DOHH2 (cell line): ENCODE results near the gene FADS6.

Experiments used
- H3F3A ChIP-seq: fragments of 200-600 bp; sonication (generic), shearing (Covaris generic); 2 replicates; pipeline ENCODE4 v1.6.0; 2016; ENCODE audit warnings: antibody characterized with exemption, mild to moderate bottlenecking; ENCODE audit not compliant: control insufficient read depth, insufficient read depth
- H3K27ac ChIP-seq: fragments of 200-600 bp; sonication (generic); 2 replicates; pipeline ENCODE4 v1.5.1; 2014; ENCODE audit warnings: low read depth, mild to moderate bottlenecking, low read length, moderate library complexity
- H3K27me3 ChIP-seq: fragments of 200-600 bp; sonication (generic); 2 replicates; pipeline ENCODE4 v1.6.1; 2014; ENCODE audit warnings: mild to moderate bottlenecking, low read length, mixed read lengths; ENCODE audit not compliant: control insufficient read depth
- H3K36me3 ChIP-seq: fragments of 200-600 bp; sonication (generic); 2 replicates; pipeline ENCODE4 v1.6.1; 2014; ENCODE audit warnings: mild to moderate bottlenecking, low read length, moderate library complexity, mixed read lengths; ENCODE audit not compliant: control insufficient read depth
- H3K4me1 ChIP-seq: fragments of 200-600 bp; sonication (generic); 2 replicates; pipeline ENCODE4 v1.6.1; 2014; ENCODE audit warnings: mild to moderate bottlenecking, low read length, mixed read lengths; ENCODE audit not compliant: control insufficient read depth
- H3K4me2 ChIP-seq: fragments of 200-600 bp; sonication (generic); 2 replicates; pipeline ENCODE4 v1.6.0; 2014; ENCODE audit warnings: mild to moderate bottlenecking, low read length, moderate library complexity
- H3K4me3 ChIP-seq: fragments of 200-600 bp; sonication (generic); 2 replicates; pipeline ENCODE4 v1.5.1; 2014; ENCODE audit warnings: mild to moderate bottlenecking, low read length, mixed read lengths
- H3K79me2 ChIP-seq: fragments of 200-600 bp; sonication (generic); 2 replicates; pipeline ENCODE4 v1.6.1; 2014; ENCODE audit warnings: mild to moderate bottlenecking, low read length, mixed read lengths; ENCODE audit not compliant: control insufficient read depth
- H3K9me2 ChIP-seq: fragments of 200-600 bp; sonication (generic); replicated peaks from 2 replicates; pipeline ENCODE4 v1.6.1; 2014; ENCODE audit warnings: mild to moderate bottlenecking, low read length, mixed read lengths; ENCODE audit not compliant: control insufficient read depth
- H3K9me3 ChIP-seq: fragments of 200-600 bp; sonication (generic); 2 replicates; pipeline ENCODE4 v1.6.1; 2014; ENCODE audit warnings: antibody characterized with exemption, low read length, mixed read lengths; ENCODE audit not compliant: control insufficient read depth, insufficient read depth
- H4K20me1 ChIP-seq: fragments of 200-600 bp; sonication (generic); 2 replicates; pipeline ENCODE4 v1.6.0; 2014; ENCODE audit warnings: low read depth, mild to moderate bottlenecking, antibody characterized with exemption, low read length, moderate library complexity; ENCODE audit not compliant: control insufficient read depth, insufficient read depth
- EZH2phosphoT487 ChIP-seq: fragments of 200-600 bp; sonication (generic); IDR thresholded peaks from 2 replicates; pipeline ENCODE4 v1.6.1; 2017; ENCODE audit warnings: borderline replicate concordance, mild to moderate bottlenecking, antibody characterized with exemption, low read length, moderate library complexity, mixed read lengths
- TF ChIP-seq, protein P1 (sequence below): fragments of 200-600 bp; sonication (generic); IDR thresholded peaks from one replicate; pipeline ENCODE4 v1.5.1; 2014; ENCODE audit warnings: antibody characterized with exemption, mild to moderate bottlenecking, low read depth, low read length; ENCODE audit not compliant: poor library complexity, severe bottlenecking

Gene FADS6

DNA sequence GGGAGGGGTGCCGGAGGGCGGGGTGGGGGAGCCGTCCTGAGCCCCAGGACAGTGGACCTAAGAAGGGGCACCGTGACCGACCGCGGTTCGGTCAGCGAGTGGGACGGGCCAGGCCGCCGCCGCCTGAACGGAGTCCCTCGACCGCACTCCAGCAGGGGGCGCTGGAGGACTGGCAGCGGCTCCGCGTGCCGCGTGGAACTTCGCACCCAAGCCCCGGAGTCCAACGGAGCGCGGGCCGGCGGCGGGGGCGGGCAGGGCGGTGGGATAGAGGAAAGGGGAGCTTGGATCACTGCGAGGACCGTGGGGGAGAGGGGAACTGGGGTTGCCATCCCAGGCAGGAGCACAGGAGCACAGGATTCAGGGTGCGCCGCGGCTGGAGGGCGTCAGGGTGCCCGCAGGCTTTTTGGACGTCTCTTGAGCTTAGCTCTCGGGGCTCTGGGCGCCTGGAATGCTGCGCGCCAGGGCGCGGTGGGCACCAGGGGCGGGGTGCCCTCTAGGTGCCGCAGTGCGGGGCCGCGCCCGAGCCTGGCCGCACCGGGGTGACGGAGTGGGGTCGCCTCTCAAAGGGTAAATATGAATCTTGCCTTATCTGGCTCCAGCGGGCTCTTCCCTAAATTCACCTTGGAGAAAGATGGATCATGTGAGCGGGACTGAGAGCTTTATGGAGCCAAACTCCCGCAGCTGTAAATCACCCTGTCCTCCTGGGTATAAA lies 30.3 kb upstream of the FADS6 start:
- Histone ChIP-seq H3K4me3 (no peak overlapping the region), H3F3A (no peaks in the 10 kb centered on the region), H3K4me2 (no peak overlapping the region), H3K36me3 (no peaks in the 10 kb centered on the region), H4K20me1 (no peaks in the 10 kb centered on the region), H3K9me2 (no peaks in the 10 kb centered on the region), H3K4me1 (no peaks in the 10 kb centered on the region), H3K27ac (no peak overlapping the region), H3K27me3 (peaks cover 19% of the 10 kb centered on the region), H3K79me2 (no peaks in the 10 kb centered on the region), H3K9me3 (no peaks in the 10 kb centered on the region)
- no peak for TF ChIP-seq EZH2phosphoT487
- TF ChIP-seq, protein P1, sequence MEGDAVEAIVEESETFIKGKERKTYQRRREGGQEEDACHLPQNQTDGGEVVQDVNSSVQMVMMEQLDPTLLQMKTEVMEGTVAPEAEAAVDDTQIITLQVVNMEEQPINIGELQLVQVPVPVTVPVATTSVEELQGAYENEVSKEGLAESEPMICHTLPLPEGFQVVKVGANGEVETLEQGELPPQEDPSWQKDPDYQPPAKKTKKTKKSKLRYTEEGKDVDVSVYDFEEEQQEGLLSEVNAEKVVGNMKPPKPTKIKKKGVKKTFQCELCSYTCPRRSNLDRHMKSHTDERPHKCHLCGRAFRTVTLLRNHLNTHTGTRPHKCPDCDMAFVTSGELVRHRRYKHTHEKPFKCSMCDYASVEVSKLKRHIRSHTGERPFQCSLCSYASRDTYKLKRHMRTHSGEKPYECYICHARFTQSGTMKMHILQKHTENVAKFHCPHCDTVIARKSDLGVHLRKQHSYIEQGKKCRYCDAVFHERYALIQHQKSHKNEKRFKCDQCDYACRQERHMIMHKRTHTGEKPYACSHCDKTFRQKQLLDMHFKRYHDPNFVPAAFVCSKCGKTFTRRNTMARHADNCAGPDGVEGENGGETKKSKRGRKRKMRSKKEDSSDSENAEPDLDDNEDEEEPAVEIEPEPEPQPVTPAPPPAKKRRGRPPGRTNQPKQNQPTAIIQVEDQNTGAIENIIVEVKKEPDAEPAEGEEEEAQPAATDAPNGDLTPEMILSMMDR = peak; percentile 75

DNA sequence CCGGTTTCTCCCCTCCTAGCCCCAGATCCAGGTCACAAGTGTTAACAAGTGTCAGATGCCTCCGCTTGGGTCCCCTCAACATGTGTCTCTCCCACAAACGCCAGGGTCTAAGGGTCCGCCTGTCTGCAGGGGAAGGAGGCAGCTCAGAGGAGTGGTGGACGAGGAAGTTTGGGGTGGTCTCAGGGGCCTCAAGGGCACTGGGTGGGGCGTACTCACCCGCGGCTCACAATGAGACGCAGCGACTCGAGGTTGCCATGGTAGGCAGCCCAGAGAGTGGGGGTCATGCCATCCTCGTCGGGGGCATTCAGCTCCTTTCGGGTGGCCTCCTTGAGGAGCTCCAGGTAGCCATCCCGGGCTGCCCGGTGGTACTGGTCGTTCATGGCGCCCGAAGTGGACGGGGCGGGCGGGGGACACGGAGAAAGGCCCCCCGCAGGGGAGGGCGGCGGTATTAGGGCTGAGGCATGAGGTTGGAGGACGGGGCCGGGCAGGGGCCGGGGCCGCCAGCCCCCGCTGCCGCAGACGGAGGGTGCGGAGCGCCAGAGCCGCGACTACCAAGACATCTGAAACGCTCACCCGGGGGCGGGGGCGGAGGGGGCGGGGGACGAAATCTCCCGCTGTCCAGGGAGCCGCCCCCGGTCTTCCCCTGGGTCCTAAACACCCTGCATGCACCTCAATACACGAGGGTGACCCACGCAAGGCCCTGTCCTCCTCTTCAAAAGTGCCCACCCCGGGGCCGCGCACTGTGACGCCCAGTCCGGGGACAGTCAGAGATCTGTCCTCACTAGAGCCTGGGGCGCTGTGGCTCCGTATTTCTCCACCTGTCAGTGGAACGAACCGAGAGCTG lies 29.5 kb upstream of the FADS6 start, which contains the start of gene USH1G:
Gene USH1G (minus strand): TSS at position 562 of the 844 bp plus-strand sequence. CDS start 182 bp downstream, at position 380.
- Histone ChIP-seq H3K4me3 (no peak within 1 kb of the TSS), H3K4me2 (no peak within 1 kb of the TSS), H3K4me1 (no peaks in the 10 kb centered on the region), H4K20me1 (no peaks in the 10 kb centered on the region), H3F3A (no peaks in the 10 kb centered on the region), H3K9me2 (no peaks in the 10 kb centered on the region), H3K9me3 (no peaks in the 10 kb centered on the region), H3K36me3 (no peaks in the 10 kb centered on the region), H3K27me3 (peaks cover 19% of the 10 kb centered on the region), H3K79me2 (no peaks in the 10 kb centered on the region), H3K27ac (no peak within 1 kb of the TSS)
- TF ChIP-seq EZH2phosphoT487 = no peak
- TF ChIP-seq, protein P1 = no peak

DNA sequence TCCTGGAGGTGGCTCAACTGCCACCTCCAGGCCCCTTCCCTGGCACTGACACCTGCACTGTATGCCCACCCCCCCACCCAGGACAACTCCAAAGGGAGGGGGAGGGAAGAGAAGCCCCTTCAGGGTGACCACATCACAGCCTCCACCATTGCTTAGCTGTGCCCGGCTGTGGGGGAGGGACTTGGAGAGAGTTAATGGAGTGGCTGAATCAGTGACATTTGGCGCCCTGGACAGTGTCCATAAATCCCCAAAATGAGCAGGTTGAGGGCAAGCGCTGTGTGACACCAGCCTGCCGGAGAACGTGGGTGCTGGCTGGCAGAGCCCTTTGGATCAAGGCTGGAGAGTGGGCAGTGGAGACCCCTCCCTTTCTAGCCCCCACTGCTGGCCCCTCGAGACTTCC lies 28.7 kb upstream of the FADS6 start:
- Histone ChIP-seq H3K27me3 (peaks cover 21% of the 10 kb centered on the region), H4K20me1 (no peaks in the 10 kb centered on the region), H3K36me3 (no peaks in the 10 kb centered on the region), H3F3A (no peaks in the 10 kb centered on the region), H3K4me2 (no peak overlapping the region), H3K4me1 (no peaks in the 10 kb centered on the region), H3K9me3 (no peaks in the 10 kb centered on the region), H3K9me2 (no peaks in the 10 kb centered on the region), H3K27ac (no peak overlapping the region), H3K4me3 (no peak overlapping the region), H3K79me2 (no peaks in the 10 kb centered on the region)
- no peak for TF ChIP-seq EZH2phosphoT487
- TF ChIP-seq, protein P1 = no peak
